IMR-90 (cell line): ENCODE measurements around the gene NUFIP2. TPM values are rescaled to one million over a fixed set of nuclear protein-coding genes. Genes with fewer than 3 reads are reported as not detected.

Experiments used
- ATAC-seq: fragments of 200-7000 bp; cut with Tn5 transposase; 2 replicates; pipeline ENCODE4 v1.9.1; 2020; ENCODE audit warnings: low read depth, mild to moderate bottlenecking, moderate library complexity
- BruUV-seq: library from RNA; stranded (reverse); fragments of 400-500 nt; replicated peaks from 2 replicates; lab custom pipeline; 2021; lab: Mats Ljungman, UMichigan
- CTCF ChIA-PET: fragments of 300-600 bp; formaldehyde crosslinking; extraction: SDS; loops from one replicate; lab custom pipeline; 2021; ENCODE audit warnings: antibody characterized with exemption; lab: Yijun Ruan, JAX
- POLR2A ChIA-PET: fragments of 300-600 bp; sonication (Branson Sonifier 250); formaldehyde crosslinking; loops from one replicate; lab custom pipeline; 2022; ENCODE audit warnings: antibody characterized with exemption; ENCODE audit not compliant: unreplicated experiment; lab: Charles Lee
- DNase-seq: peaks from one replicate; pipeline ENCODE4 v3.0.0; 2013
- H2AFZ ChIP-seq: replicated peaks from 2 replicates; pipeline ENCODE3; 2013; ENCODE audit warnings: low read length, mild to moderate bottlenecking; ENCODE audit not compliant: poor library complexity
- H2AK5ac ChIP-seq: 2 replicates; pipeline ENCODE4 v1.6.1; 2013; ENCODE audit warnings: low read depth, low read length, inconsistent platforms
- H2AK9ac ChIP-seq: replicated peaks from 2 replicates; pipeline ENCODE3; 2013; ENCODE audit warnings: mild to moderate bottlenecking, low read depth, low read length, moderate library complexity; ENCODE audit not compliant: poor library complexity
- H2BK120ac ChIP-seq: 2 replicates; pipeline ENCODE4 v1.6.1; 2013; ENCODE audit warnings: low read depth, low read length, inconsistent platforms
- H2BK15ac ChIP-seq: 3 replicates; pipeline ENCODE4 v1.6.1; 2013; ENCODE audit warnings: low read depth, low read length, inconsistent platforms
- H2BK20ac ChIP-seq: 2 replicates; pipeline ENCODE4 v1.6.1; 2013; ENCODE audit warnings: low read depth, mild to moderate bottlenecking, inconsistent platforms, low read length, moderate library complexity
- H2BK5ac ChIP-seq: 2 replicates; pipeline ENCODE4 v1.6.1; 2013; ENCODE audit warnings: mild to moderate bottlenecking, low read depth, low read length, inconsistent platforms; ENCODE audit not compliant: poor library complexity, severe bottlenecking
- H3K14ac ChIP-seq: replicated peaks from 2 replicates; pipeline ENCODE4 v1.6.1; 2013; ENCODE audit warnings: low read depth, low read length, inconsistent platforms
- H3K18ac ChIP-seq: 2 replicates; pipeline ENCODE4 v1.6.1; 2013; ENCODE audit warnings: low read depth, low read length, control low read depth
- H3K23ac ChIP-seq: 2 replicates; pipeline ENCODE4 v1.6.1; 2013; ENCODE audit warnings: low read depth, low read length, inconsistent platforms
- H3K27ac ChIP-seq: 2 replicates; pipeline ENCODE4 v1.5.1; 2013; ENCODE audit warnings: mild to moderate bottlenecking, control low read depth, low read length; ENCODE audit not compliant: insufficient read depth
- H3K27me3 ChIP-seq: 2 replicates; pipeline ENCODE4 v1.6.1; 2013; ENCODE audit warnings: low read length; ENCODE audit not compliant: control insufficient read depth, insufficient read depth
- H3K36me3 ChIP-seq: 2 replicates; pipeline ENCODE4 v1.6.1; 2013; ENCODE audit warnings: low read length, mixed read lengths; ENCODE audit not compliant: control insufficient read depth, insufficient read depth
- H3K4ac ChIP-seq: 2 replicates; pipeline ENCODE4 v1.6.1; 2013; ENCODE audit warnings: low read depth, low read length, inconsistent platforms
- H3K4me1 ChIP-seq: 2 replicates; pipeline ENCODE4 v1.6.1; 2013; ENCODE audit warnings: low read length, mixed read lengths; ENCODE audit not compliant: control insufficient read depth, insufficient read depth
- H3K4me2 ChIP-seq: 2 replicates; pipeline ENCODE4 v1.6.1; 2013; ENCODE audit warnings: low read depth, mild to moderate bottlenecking, control low read depth, low read length, moderate library complexity
- H3K4me3 ChIP-seq: 2 replicates; pipeline ENCODE4 v1.5.1; 2013; ENCODE audit warnings: low read depth, mild to moderate bottlenecking, control low read depth, low read length, moderate library complexity; ENCODE audit not compliant: insufficient read depth
- H3K56ac ChIP-seq: 2 replicates; pipeline ENCODE4 v1.6.1; 2013; ENCODE audit warnings: low read length, inconsistent platforms; ENCODE audit not compliant: insufficient read depth; ENCODE audit errors: extremely low read depth
- H3K79me1 ChIP-seq, 2 experiments: 2 replicates each; pipeline ENCODE4 v1.6.1; 2013; ENCODE audit warnings: low read length in 2 of 2, inconsistent platforms in 1 of 2, low read depth in 1 of 2
- H3K9ac ChIP-seq: 2 replicates; pipeline ENCODE4 v1.6.1; 2013; ENCODE audit warnings: low read depth, low read length, control low read depth
- H3K9me1 ChIP-seq: 2 replicates; pipeline ENCODE4 v1.6.1; 2013; ENCODE audit warnings: low read length, inconsistent platforms; ENCODE audit not compliant: insufficient read depth
- H3K9me3 ChIP-seq: 2 replicates; pipeline ENCODE4 v1.6.1; 2013; ENCODE audit warnings: low read length; ENCODE audit not compliant: control insufficient read depth, insufficient read depth
- H4K20me1 ChIP-seq: 2 replicates; pipeline ENCODE4 v1.6.1; 2013; ENCODE audit warnings: low read length, inconsistent platforms; ENCODE audit not compliant: insufficient read depth
- H4K5ac ChIP-seq: 2 replicates; pipeline ENCODE4 v1.6.1; 2013; ENCODE audit warnings: mild to moderate bottlenecking, low read depth, low read length, control low read depth
- H4K8ac ChIP-seq, 2 experiments: 2 replicates each; pipeline ENCODE4 v1.6.1; 2013; ENCODE audit warnings: low read depth in 2 of 2, low read length in 2 of 2, control low read depth in 1 of 2, inconsistent platforms in 1 of 2
- H4K91ac ChIP-seq: 2 replicates; pipeline ENCODE4 v1.6.1; 2013; ENCODE audit warnings: low read depth, low read length, inconsistent platforms; ENCODE audit not compliant: insufficient read depth
- CEBPB ChIP-seq: IDR thresholded peaks from 2 replicates; pipeline ENCODE4 v1.6.1; 2012; ENCODE audit warnings: low read depth, low read length, improper control_type of control experiment
- CHD1 ChIP-seq: IDR thresholded peaks from 2 replicates; pipeline ENCODE4 v1.6.1; 2012; ENCODE audit warnings: low read depth, low read length, improper control_type of control experiment
- FOS ChIP-seq: fragments of 150-350 bp; IDR thresholded peaks from 2 replicates; pipeline ENCODE4 v1.6.1; 2016; ENCODE audit warnings: low read depth, low read length
- MAFK ChIP-seq: IDR thresholded peaks from 2 replicates; pipeline ENCODE4 v1.6.1; 2012; ENCODE audit warnings: low read depth, low read length, improper control_type of control experiment
- MXI1 ChIP-seq: IDR thresholded peaks from 2 replicates; pipeline ENCODE4 v1.6.1; 2012; ENCODE audit warnings: low read depth, mild to moderate bottlenecking, low read length, moderate library complexity, borderline replicate concordance
- POLR2A ChIP-seq: IDR thresholded peaks from 2 replicates; pipeline ENCODE4 v1.6.1; 2012; ENCODE audit warnings: mild to moderate bottlenecking, low read depth, low read length
- RAD21 ChIP-seq: IDR thresholded peaks from 2 replicates; pipeline ENCODE4 v1.6.1; 2012; ENCODE audit warnings: low read length, improper control_type of control experiment
- RCOR1 ChIP-seq: IDR thresholded peaks from 2 replicates; pipeline ENCODE4 v1.6.1; 2012; ENCODE audit warnings: mild to moderate bottlenecking, low read length, improper control_type of control experiment; ENCODE audit not compliant: insufficient replicate concordance
- SMC3 ChIP-seq: fragments of 150-350 bp; IDR thresholded peaks from 2 replicates; pipeline ENCODE4 v1.6.1; 2016; ENCODE audit warnings: low read depth, mild to moderate bottlenecking, antibody characterized with exemption, low read length, moderate library complexity
- WGBS, 2 experiments: methylation state at CpG; one replicate each; pipeline versions ENCODE4 v1.1.5 to v1.1.7; 2013; ENCODE audit warnings: missing lambda C conversion rate in 2 of 2; ENCODE audit not compliant: insufficient read length in 1 of 2; ENCODE audit errors: extremely low coverage in 2 of 2; 5-methylcytosine and 5-hydroxymethylcytosine counted together
- dilution Hi-C: fragments of 300-500 bp; cut with HindIII; formaldehyde crosslinking; loops from one replicate; pipeline ENCODE4 v1.14.3; 2018; ENCODE audit warnings: low sequenced_read_pairs; ENCODE audit not compliant: unreplicated experiment
- in situ Hi-C: fragments of 300-500 bp; cut with MboI; formaldehyde crosslinking; loops from 3 replicates; pipeline ENCODE4 v1.14.3; 2019; ENCODE audit warnings: low sequenced_read_pairs, inconsistent platforms, mixed read lengths
- intact Hi-C: fragments of 100-400 bp; cut with micrococcal nuclease; formaldehyde crosslinking; loops from 2 replicates; pipeline ENCODE4 v1.10.0; 2022
- polyA plus RNA-seq, 3 experiments: library from polyadenylated mRNA; depleted of rRNA; stranded (reverse); fragments of >200 nt; gene quantifications; 2 replicates each; pipeline ENCODE4 v1.2.3, GENCODE V29; 2012; ENCODE audit warnings: low replicate concordance in 1 of 3
- total RNA-seq: library from RNA; depleted of rRNA; stranded (reverse); fragments of >200 nt; gene quantifications from 2 replicates; pipeline ENCODE4 v1.2.3, GENCODE V29; 2012
- TF ChIP-seq, protein P1 (sequence below): fragments of 150-350 bp; IDR thresholded peaks from 2 replicates; pipeline ENCODE4 v1.6.1; 2016; ENCODE audit warnings: low read depth, mild to moderate bottlenecking, low read length, moderate library complexity, borderline replicate concordance

NUFIP2 gene
- total and polyA plus RNA-seq, 2 of the 4 experiments (the other 2 are of a cell fraction), result 8.9 to 25.6 TPM

DNA sequence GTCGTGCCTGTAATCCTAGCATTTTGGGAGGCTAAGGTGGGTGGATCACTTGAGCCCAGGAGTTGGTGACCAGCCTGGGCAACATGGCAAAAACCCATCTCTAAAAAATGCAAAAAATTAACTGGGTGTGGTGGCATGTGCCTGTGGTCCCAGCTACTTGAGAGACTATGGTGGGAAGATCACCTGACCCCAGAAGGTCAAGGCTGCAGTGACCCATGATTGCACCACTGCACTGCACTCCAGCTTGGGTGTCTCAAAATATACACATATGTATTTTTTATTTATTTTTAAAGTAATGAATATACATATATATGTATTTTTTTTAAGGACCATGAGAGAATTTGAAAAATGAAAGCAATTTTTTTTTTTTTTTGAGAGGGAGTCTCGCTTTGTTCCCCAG is 5.1 kb upstream of the NUFIP2 start:
- Histone ChIP-seq H2AK9ac (no peak overlapping the region), H2BK5ac (no peak overlapping the region), H4K91ac (no peak overlapping the region), H3K14ac (no peak overlapping the region), H3K36me3 (no peaks in the 10 kb centered on the region), H4K8ac (no peak overlapping the region), H3K4me2 (no peak overlapping the region), H2BK120ac (no peak overlapping the region), H3K9me3 (no peaks in the 10 kb centered on the region), H3K27ac (no peak overlapping the region), H4K20me1 (no peaks in the 10 kb centered on the region), H3K18ac (no peak overlapping the region), H3K79me1 (peaks cover 0 to 2% of the 10 kb centered on the region in 2 experiments; a peak in 2 of 4 replicates), H2AK5ac (no peak overlapping the region), H2BK20ac (no peak overlapping the region), H3K4me1 (no peaks in the 10 kb centered on the region), H3K4ac (no peak overlapping the region), H3K4me3 (no peak overlapping the region), H2AFZ (no peak overlapping the region), H3K9ac (no peak overlapping the region), H3K9me1 (no peaks in the 10 kb centered on the region), H2BK15ac (no peak overlapping the region), H3K56ac (no peak overlapping the region), H4K5ac (no peak overlapping the region), H3K27me3 (no peaks in the 10 kb centered on the region), H3K23ac (no peak overlapping the region)
- ATAC-seq, result no peak
- no peak for TF ChIP-seq MAFK
- TF ChIP-seq, protein P1, sequence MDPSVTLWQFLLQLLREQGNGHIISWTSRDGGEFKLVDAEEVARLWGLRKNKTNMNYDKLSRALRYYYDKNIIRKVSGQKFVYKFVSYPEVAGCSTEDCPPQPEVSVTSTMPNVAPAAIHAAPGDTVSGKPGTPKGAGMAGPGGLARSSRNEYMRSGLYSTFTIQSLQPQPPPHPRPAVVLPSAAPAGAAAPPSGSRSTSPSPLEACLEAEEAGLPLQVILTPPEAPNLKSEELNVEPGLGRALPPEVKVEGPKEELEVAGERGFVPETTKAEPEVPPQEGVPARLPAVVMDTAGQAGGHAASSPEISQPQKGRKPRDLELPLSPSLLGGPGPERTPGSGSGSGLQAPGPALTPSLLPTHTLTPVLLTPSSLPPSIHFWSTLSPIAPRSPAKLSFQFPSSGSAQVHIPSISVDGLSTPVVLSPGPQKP, result no peak
- no peak for TF ChIP-seq FOS
- TF ChIP-seq RAD21, result no peak
- no peak for TF ChIP-seq CHD1
- TF ChIP-seq RCOR1, result no peak
- TF ChIP-seq POLR2A, result no peak
- TF ChIP-seq CEBPB, result no peak
- TF ChIP-seq MXI1, result no peak
- TF ChIP-seq SMC3, result no peak
- dilution Hi-C loops (no loop called here), intact Hi-C loops (loop anchor here (5.0 kb wide), 1 partner anchor 48 kb away; no protein-coding TSS in a partner anchor), in situ Hi-C loops (no loop called here)
- no CpG with 5 or more reads among the region's 2 CpGs for WGBS, 2 experiments
- BruUV-seq, result no TSS peak
- ChIA-PET CTCF (interaction anchor here (1.1 kb wide), 1 partner anchor 8 kb away, joined by 5 read pairs; no protein-coding TSS in a partner anchor), POLR2A (no interaction called here)
- no peak for DNase-seq
